Right lobe of liver (tissue), 6 donors: ENCODE data around the gene GPR35. TPM values are rescaled to one million over a fixed set of nuclear protein-coding genes. Genes with fewer than 3 reads are reported as not detected.
"Not testable (repeated sequence)": the region's sequence is repeated elsewhere in the genome, so short reads cannot be mapped to it uniquely, and the experiment has no call there.

Source experiments
- ATAC-seq, 4 donors: fragments of 200-7000 bp; cut with Tn5 transposase; one replicate each; pipeline ENCODE4 v1.9.1; 2020; ENCODE audit warnings: mild to moderate bottlenecking in 4 of 4, moderate library complexity in 4 of 4
- DNase-seq, 3 donors: peaks; one replicate each; pipeline ENCODE4 v3.0.0-alpha.2; 2020
- H3K27ac ChIP-seq, 3 donors: fragments of 200-600 bp; one replicate each; pipeline ENCODE4 v1.8.0; 2022
- H3K27me3 ChIP-seq, 2 donors: fragments of 200-600 bp; one replicate each; pipeline ENCODE4 v1.8.0; 2022
- H3K36me3 ChIP-seq, 4 donors: fragments of 200-600 bp; sonication (generic) in 1 of 4; one replicate each; pipeline versions ENCODE4 v1.5.1 to v1.8.0; 2017 to 2022; ENCODE audit warnings: control low read depth in 1 of 4
- H3K4me1 ChIP-seq, 4 donors: fragments of 200-600 bp; sonication (generic) in 1 of 4; one replicate each; pipeline versions ENCODE4 v1.5.1 to v1.8.0; 2017 to 2022; ENCODE audit warnings: control low read depth in 1 of 4
- H3K4me3 ChIP-seq, 3 donors: fragments of 200-600 bp; one replicate each; pipeline ENCODE4 v1.8.0; 2022
- H3K9me3 ChIP-seq, 4 donors: fragments of 200-600 bp; sonication (generic) in 1 of 4; one replicate each; pipeline versions ENCODE4 v1.5.1 to v1.8.0; 2017 to 2022; ENCODE audit warnings: control low read depth in 1 of 4
- WGBS: methylation state at CpG from one replicate; pipeline ENCODE4 v1.1.6; 2018; ENCODE audit warnings: low coverage, low lambda C conversion rate; ENCODE audit not compliant: insufficient coverage; ENCODE audit errors: missing lambda C conversion rate; 5-methylcytosine and 5-hydroxymethylcytosine counted together
- intact Hi-C, 2 donors: fragments of 100-400 bp; cut with DNase I; formaldehyde crosslinking; loops; one replicate each; pipeline versions ENCODE4 v1.11.2 to v1.14.1; 2022
- small RNA-seq, 2 experiments: library from RNA; depleted of rRNA; stranded (forward); fragments of <200 nt; gene quantifications; one replicate each; pipeline ENCODE3, GENCODE V24; 2016
- total RNA-seq, 6 experiments: library from RNA; depleted of rRNA in 2 of 6; stranded (reverse); fragments of >200 nt in 2 of 6; fragmentation: NEBNext Ultra II Directional in 3 of 6; extraction: Animal tissue kit (Norgen Biotek cat#: 25700) in 3 of 6; gene quantifications; one replicate each; pipeline versions ENCODE4 v1.1.0 to v1.2.4, GENCODE V29; 2016 to 2023
- donor health status: DM: no; HTN: yes; CAD: no.
- donor health status: DM: no; HTN: no; CAD: no.
- donor health status: DM: no; HTN: no; CAD: no.
- donor health status: DM: no; HTN: yes; CAD: no.
- donor health status: DM: no; HTN: yes; CAD: no.

The GPR35 gene
- total RNA-seq, 6 experiments from 2014 or later = 0.11 to 1.2 (median 0.72) TPM

DNA sequence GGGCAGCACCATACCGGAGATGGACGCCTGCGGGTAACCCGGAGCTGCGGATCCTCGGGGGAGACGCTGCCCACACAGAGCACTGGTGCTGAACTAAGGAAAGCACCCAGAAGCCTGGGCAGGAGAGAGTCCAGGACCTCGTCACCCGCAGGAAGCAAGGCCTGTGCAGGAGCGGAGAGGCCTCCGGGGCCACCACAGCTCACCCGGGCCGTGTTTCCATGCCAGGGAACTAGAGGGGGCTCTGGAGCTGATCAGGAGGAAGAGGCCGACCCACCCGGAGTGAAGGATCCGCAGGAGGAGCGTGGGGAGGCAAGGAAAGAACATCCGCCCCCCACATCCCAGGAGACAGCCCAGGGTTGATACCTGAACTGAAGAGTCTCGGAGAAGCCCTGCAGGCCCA lies 53.6 kb downstream of the GPR35 start:
- ATAC-seq, H3K36me3 ChIP-seq, H3K4me1 ChIP-seq, H3K4me3 ChIP-seq, H3K27ac ChIP-seq, intact Hi-C loops, H3K9me3 ChIP-seq, H3K27me3 ChIP-seq, DNase-seq: not testable (repeated sequence)
- no CpG with 5 or more reads among the region's 19 CpGs for WGBS

DNA sequence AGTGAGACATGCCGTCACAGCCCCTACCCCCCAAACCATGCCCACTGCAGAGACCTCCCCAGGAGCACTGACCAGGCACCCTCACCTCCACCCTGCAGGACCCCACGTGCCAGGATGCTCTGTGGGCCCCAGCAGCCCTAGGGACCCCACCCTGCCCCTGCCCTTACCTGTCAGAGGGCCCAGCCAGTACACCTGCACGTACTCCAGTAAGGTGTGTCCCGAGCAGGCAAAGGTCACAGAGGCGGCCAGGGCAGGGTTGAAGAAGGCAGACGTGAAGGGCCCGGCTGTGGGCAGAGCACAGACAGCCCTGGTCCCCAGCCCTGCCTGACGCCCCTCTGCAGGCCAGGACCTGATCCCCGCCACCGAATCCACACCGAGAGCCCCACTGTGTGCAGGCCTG lies 54.9 kb downstream of the GPR35 start:
- H3K27ac ChIP-seq, H3K36me3 ChIP-seq, intact Hi-C loops, H3K27me3 ChIP-seq, DNase-seq, H3K9me3 ChIP-seq, ATAC-seq, H3K4me1 ChIP-seq, H3K4me3 ChIP-seq: not testable (repeated sequence)
- 10% methylated on average over 2 of the region's 11 CpGs for WGBS

Small RNA genes lying within 50 kb of the gene (small RNA-seq; reads per million reads assigned to genes)
- gene AC011298.3 = 0 reads per million in 2 experiments

Other genes starting within 250 kb of the GPR35 start
- gene GPC1, start 189.8 kb upstream of the GPR35 start, total RNA-seq = 10 to 100 TPM; 20.7 to 44.5 (median 27.8) TPM
- 10 to 100 TPM in 1 of 6 experiments, 1 to 10 TPM in 5; 6.6 to 11.0 (median 9.0) TPM for gene ANKMY1, start 67.5 kb upstream of the GPR35 start, total RNA-seq
- 1 to 10 TPM; 1.3 to 3.5 (median 2.1) TPM for gene DUSP28, start 65.1 kb upstream of the GPR35 start, total RNA-seq
- gene RNPEPL1, start 57.0 kb upstream of the GPR35 start, total RNA-seq = 100 to 1,000 TPM in 1 of 6 experiments, 10 to 100 TPM in 5; 24.7 to 105 (median 31.0) TPM
- 10 to 100 TPM in 2 of 6 experiments, 1 to 10 TPM in 4; 7.2 to 13.8 (median 9.1) TPM for gene CAPN10, start 38.7 kb upstream of the GPR35 start, total RNA-seq
- gene AQP12B, start 57.4 kb downstream of the GPR35 start, total RNA-seq = not detected
- gene AQP12A, start 66.4 kb downstream of the GPR35 start, total RNA-seq = not detected
- under 1 TPM; 0.31 to 0.87 (median 0.56) TPM for gene KIF1A, start 194.7 kb downstream of the GPR35 start, total RNA-seq
- gene AGXT, start 243.3 kb downstream of the GPR35 start, total RNA-seq = 1,000 to 10,000 TPM in 4 of 6 experiments, 100 to 1,000 TPM in 2; 744 to 1,833 (median 1,254) TPM